Measurements from ENCODE around the gene MRGPRG.

DNA sequence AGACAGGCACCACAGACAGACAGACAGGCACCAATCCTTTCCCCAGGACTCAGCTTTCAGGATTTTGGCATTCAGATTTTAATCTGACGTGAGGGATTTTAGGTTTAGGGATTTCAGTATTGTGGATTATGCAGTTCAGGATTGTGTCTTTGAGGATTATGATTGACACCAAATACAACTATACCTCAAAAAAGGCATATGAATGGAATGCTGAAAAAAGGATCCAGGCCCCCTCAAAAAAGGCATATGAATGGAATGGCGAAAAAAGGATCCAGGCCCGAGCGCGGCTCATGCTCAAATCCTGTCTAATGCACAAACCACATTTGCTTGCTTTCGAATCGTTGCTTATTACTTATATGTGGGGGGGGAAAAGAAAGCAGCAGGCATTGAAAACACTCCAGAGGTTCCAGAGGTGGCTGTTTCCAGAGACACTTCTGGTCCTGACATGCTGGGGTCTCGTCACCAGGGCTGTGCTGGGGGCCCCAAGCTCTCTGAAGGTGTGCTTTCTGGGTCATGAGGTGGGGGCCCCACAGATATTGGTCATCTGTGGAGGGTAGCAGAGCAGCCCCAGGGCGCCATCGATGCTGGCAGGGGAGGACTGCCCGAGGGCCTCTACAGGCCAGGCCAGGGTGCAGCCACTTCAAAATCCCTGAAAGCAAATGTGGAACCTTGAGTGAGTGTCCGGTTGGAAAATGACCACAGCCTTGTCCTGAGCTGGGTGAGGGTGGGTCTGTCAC lies 36.7 kb downstream of the MRGPRG start:
- TF ChIP-seq, protein P1, sequence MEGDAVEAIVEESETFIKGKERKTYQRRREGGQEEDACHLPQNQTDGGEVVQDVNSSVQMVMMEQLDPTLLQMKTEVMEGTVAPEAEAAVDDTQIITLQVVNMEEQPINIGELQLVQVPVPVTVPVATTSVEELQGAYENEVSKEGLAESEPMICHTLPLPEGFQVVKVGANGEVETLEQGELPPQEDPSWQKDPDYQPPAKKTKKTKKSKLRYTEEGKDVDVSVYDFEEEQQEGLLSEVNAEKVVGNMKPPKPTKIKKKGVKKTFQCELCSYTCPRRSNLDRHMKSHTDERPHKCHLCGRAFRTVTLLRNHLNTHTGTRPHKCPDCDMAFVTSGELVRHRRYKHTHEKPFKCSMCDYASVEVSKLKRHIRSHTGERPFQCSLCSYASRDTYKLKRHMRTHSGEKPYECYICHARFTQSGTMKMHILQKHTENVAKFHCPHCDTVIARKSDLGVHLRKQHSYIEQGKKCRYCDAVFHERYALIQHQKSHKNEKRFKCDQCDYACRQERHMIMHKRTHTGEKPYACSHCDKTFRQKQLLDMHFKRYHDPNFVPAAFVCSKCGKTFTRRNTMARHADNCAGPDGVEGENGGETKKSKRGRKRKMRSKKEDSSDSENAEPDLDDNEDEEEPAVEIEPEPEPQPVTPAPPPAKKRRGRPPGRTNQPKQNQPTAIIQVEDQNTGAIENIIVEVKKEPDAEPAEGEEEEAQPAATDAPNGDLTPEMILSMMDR (conservative IDR thresholded peaks at IDR 0.05 in 1 of 2, IDR thresholded peaks at IDR 0.05 in 1 of 2; ENCODE audit: low read depth in 1 of 2, low read length in 2 of 2): no peak
- no peak for TF ChIP-seq EZH2 (IDR thresholded peaks at IDR 0.05; ENCODE audit: low read length, missing control alignments)

Measured in fibroblast of lung (primary cell).